GM19239 (cell line): ENCODE measurements around the gene ABO.
"Not testable (repeated sequence)": the region's sequence is repeated elsewhere in the genome, so short reads cannot be mapped to it uniquely, and the experiment has no call there.

Source experiments
- DNase-seq: peaks from one replicate; pipeline ENCODE4 v3.0.0; 2011; ENCODE audit warnings: low spot score; ENCODE audit not compliant: insufficient read length
- FAIRE-seq: peaks from 2 replicates; lab custom pipeline; 2011; peaks lifted over from hg19 to GRCh38; lab: Jason Lieb, UNC

The ABO gene

GRCh38 chr9:133275105-133276000 lies at the start of gene ABO:
TSS of gene ABO (minus strand) at chr9:133275201.
- no peak for DNase-seq
- no peak for FAIRE-seq

- DNase-seq (no peak), FAIRE-seq (no peak)
Measured at GRCh38 chr9:133323991-133324703, 49.1 kb upstream of the ABO start.

- FAIRE-seq: no peak
- no peak for DNase-seq
Measured at GRCh38 chr9:133323211-133323610, 48.2 kb upstream of the ABO start.

GRCh38 chr9:133322701-133323100 lies 47.7 kb upstream of the ABO start:
- FAIRE-seq (no peak), DNase-seq (no peak)

GRCh38 chr9:133321411-133321935 lies 46.5 kb upstream of the ABO start:
- FAIRE-seq (no peak), DNase-seq (no peak)

GRCh38 chr9:133320421-133320881 lies 45.5 kb upstream of the ABO start:
- DNase-seq: no peak
- FAIRE-seq: no peak

- not testable (repeated sequence) for FAIRE-seq, DNase-seq
Measured at GRCh38 chr9:133317551-133317950, 42.5 kb upstream of the ABO start.

GRCh38 chr9:133315997-133316396 lies 41.0 kb upstream of the ABO start:
- no peak for DNase-seq
- no peak for FAIRE-seq

- DNase-seq (no peak), FAIRE-seq (no peak)
Measured at GRCh38 chr9:133309608-133310007, 34.6 kb upstream of the ABO start.

GRCh38 chr9:133307301-133307700 lies 32.3 kb upstream of the ABO start:
- no peak for DNase-seq
- FAIRE-seq: no peak

- no peak for FAIRE-seq
- DNase-seq: no peak
Measured at GRCh38 chr9:133306242-133307204, 31.5 kb upstream of the ABO start.

GRCh38 chr9:133305731-133306130 lies 30.7 kb upstream of the ABO start:
- no peak for DNase-seq
- FAIRE-seq: no peak

GRCh38 chr9:133304477-133305377 lies 29.7 kb upstream of the ABO start:
- no peak for FAIRE-seq
- no peak for DNase-seq

GRCh38 chr9:133304158-133304470 lies 29.1 kb upstream of the ABO start:
- no peak for FAIRE-seq
- DNase-seq: no peak

GRCh38 chr9:133303266-133304157 lies 28.5 kb upstream of the ABO start:
- FAIRE-seq: no peak
- DNase-seq: no peak

- no peak for FAIRE-seq
- DNase-seq: no peak
Measured at GRCh38 chr9:133301253-133302230, 26.5 kb upstream of the ABO start.

- not testable (repeated sequence) for FAIRE-seq, DNase-seq
Measured at GRCh38 chr9:133299996-133300395, 25.0 kb upstream of the ABO start.
